ENCODE results near the gene DENND1B.
"Not testable (repeated sequence)": the region's sequence is repeated elsewhere in the genome, so short reads cannot be mapped to it uniquely, and the experiment has no call there.

The DENND1B gene

GRCh38 chr1:197541411-197541810 is 233.9 kb downstream of the DENND1B start:
- DNase-seq, result no peak

GRCh38 chr1:197526736-197527371 is 248.4 kb downstream of the DENND1B start:
- peak; percentile 20 for DNase-seq

GRCh38 chr1:197521118-197521739 is 254.1 kb downstream of the DENND1B start:
- DNase-seq, result no peak

GRCh38 chr1:197519741-197520334 is 255.4 kb downstream of the DENND1B start:
- no peak for DNase-seq

GRCh38 chr1:197515421-197515820 is 259.9 kb downstream of the DENND1B start:
- no peak for DNase-seq

- DNase-seq, result no peak
Observed at GRCh38 chr1:197510691-197511378, 264.4 kb downstream of the DENND1B start.

GRCh38 chr1:197496722-197497121 is 278.6 kb downstream of the DENND1B start:
- DNase-seq, result no peak

GRCh38 chr1:197491505-197491904 is 283.8 kb downstream of the DENND1B start:
- DNase-seq, result not testable (repeated sequence)

- DNase-seq, result no peak
Observed at GRCh38 chr1:197486946-197487345, 288.3 kb downstream of the DENND1B start.

- no peak for DNase-seq
Observed at GRCh38 chr1:197485790-197486189, 289.5 kb downstream of the DENND1B start.

GRCh38 chr1:197481101-197481500 is 294.2 kb downstream of the DENND1B start:
- no peak for DNase-seq

GRCh38 chr1:197480446-197480845 is 294.8 kb downstream of the DENND1B start:
- DNase-seq, result no peak

GRCh38 chr1:197472141-197472540 is 303.1 kb downstream of the DENND1B start:
- DNase-seq, result no peak

GRCh38 chr1:197471248-197471985 is 303.9 kb downstream of the DENND1B start:
- no peak for DNase-seq

GRCh38 chr1:197470330-197470729 is 304.9 kb downstream of the DENND1B start:
- DNase-seq, result no peak

GRCh38 chr1:197469620-197470210 is 305.6 kb downstream of the DENND1B start:
- DNase-seq, result no peak

GRCh38 chr1:197468543-197469175 is 306.6 kb downstream of the DENND1B start:
- DNase-seq, result no peak

- no peak for DNase-seq
Observed at GRCh38 chr1:197467881-197468280, 307.4 kb downstream of the DENND1B start.

- DNase-seq, result no peak
Observed at GRCh38 chr1:197466813-197467212, 308.5 kb downstream of the DENND1B start.

- no peak for DNase-seq
Observed at GRCh38 chr1:197465528-197466327, 309.6 kb downstream of the DENND1B start.

- no peak for DNase-seq
Observed at GRCh38 chr1:197464044-197464443, 311.2 kb downstream of the DENND1B start.

All from NCI-H748 treated with DMSO at 0.1 percent for 48 hours (cell line).